ENCODE measurements around the gene MAML3.

The MAML3 gene

DNA sequence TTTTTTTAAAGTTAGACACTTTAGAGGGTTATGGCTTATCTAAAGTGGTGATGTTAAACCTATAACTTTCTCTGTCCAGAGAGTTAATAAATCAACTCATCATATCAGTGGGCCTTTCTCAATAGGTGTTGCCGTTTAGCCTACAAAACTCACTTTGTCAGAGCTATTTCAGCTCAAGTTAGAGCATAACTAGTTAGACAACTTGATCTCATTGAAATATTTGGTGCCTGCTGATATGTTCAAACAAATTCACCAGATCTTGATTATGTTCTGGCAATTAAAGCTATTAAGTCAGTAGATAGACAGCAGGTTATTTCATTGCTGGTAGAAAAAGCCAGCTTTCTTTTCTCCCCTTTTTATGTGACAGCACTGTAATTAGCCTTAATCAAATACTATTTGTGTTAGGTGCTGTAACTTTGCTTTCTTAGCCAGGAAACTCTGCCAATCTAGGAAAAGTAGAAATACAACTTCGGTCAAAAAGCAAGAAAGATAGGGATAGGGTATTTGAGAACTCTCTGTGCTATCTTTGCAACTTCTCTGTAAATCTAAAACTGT, 191.8 kb downstream of the MAML3 start:
- no peak for TF ChIP-seq SIN3A (IDR thresholded peaks at IDR 0.05; ENCODE audit: borderline replicate concordance, insufficient read depth, low read length)
- no peak for TF ChIP-seq POLR2AphosphoS5 (IDR thresholded peaks at IDR 0.05; ENCODE audit: low read depth, low read length)
- no peak for TF ChIP-seq FOXP2 (optimal IDR thresholded peaks at IDR 0.05; ENCODE audit: borderline replicate concordance, extremely low read depth, extremely low read length, insufficient read depth)
- TF ChIP-seq, protein P1, sequence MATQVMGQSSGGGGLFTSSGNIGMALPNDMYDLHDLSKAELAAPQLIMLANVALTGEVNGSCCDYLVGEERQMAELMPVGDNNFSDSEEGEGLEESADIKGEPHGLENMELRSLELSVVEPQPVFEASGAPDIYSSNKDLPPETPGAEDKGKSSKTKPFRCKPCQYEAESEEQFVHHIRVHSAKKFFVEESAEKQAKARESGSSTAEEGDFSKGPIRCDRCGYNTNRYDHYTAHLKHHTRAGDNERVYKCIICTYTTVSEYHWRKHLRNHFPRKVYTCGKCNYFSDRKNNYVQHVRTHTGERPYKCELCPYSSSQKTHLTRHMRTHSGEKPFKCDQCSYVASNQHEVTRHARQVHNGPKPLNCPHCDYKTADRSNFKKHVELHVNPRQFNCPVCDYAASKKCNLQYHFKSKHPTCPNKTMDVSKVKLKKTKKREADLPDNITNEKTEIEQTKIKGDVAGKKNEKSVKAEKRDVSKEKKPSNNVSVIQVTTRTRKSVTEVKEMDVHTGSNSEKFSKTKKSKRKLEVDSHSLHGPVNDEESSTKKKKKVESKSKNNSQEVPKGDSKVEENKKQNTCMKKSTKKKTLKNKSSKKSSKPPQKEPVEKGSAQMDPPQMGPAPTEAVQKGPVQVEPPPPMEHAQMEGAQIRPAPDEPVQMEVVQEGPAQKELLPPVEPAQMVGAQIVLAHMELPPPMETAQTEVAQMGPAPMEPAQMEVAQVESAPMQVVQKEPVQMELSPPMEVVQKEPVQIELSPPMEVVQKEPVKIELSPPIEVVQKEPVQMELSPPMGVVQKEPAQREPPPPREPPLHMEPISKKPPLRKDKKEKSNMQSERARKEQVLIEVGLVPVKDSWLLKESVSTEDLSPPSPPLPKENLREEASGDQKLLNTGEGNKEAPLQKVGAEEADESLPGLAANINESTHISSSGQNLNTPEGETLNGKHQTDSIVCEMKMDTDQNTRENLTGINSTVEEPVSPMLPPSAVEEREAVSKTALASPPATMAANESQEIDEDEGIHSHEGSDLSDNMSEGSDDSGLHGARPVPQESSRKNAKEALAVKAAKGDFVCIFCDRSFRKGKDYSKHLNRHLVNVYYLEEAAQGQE (IDR thresholded peaks at IDR 0.05; ENCODE audit: insufficient read depth in 1 of 2, low read depth in 2 of 2, low read length in 2 of 2): no peak
- no peak for TF ChIP-seq TAF1 (IDR thresholded peaks at IDR 0.05; ENCODE audit: borderline replicate concordance, insufficient read depth, low read length)

DNA sequence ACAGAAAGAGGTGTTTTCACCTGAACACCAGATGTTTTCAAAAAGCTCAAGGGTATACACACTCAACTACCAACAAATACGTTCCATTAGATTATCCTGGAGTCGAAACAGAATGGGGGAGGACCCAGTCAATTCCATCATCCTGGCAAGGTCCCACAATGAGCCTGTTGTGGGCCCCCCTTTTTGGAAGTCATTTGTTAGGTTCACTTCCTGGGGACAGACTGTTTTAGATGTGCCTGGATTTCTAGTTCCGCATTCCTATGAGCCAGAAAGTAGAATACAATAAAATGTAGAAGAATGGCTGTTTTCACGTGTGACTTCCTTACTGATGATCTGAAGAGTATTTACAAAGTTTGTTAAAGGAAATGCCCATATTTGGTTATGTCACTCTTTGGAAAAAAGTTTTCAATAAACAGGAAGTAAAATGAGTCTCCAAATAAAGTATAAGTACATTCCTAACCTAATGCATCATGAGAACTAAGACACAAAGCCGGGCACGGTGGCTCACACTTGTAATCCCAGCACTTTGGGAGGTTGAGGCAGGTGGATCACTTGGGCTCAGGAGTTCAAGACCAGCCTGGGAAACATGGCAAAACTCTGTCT, 192.5 kb downstream of the MAML3 start:
- no peak for TF ChIP-seq TAF1 (IDR thresholded peaks at IDR 0.05; ENCODE audit: borderline replicate concordance, insufficient read depth, low read length)
- TF ChIP-seq FOXP2 (optimal IDR thresholded peaks at IDR 0.05; ENCODE audit: borderline replicate concordance, extremely low read depth, extremely low read length, insufficient read depth): no peak
- TF ChIP-seq, protein P1 (IDR thresholded peaks at IDR 0.05; ENCODE audit: insufficient read depth in 1 of 2, low read depth in 2 of 2, low read length in 2 of 2): no peak
- no peak for TF ChIP-seq POLR2AphosphoS5 (IDR thresholded peaks at IDR 0.05; ENCODE audit: low read depth, low read length)
- no peak for TF ChIP-seq SIN3A (IDR thresholded peaks at IDR 0.05; ENCODE audit: borderline replicate concordance, insufficient read depth, low read length)

GRCh38 chr4:139959396-139959795, 194.6 kb downstream of the MAML3 start:
- TF ChIP-seq, protein P1 (IDR thresholded peaks at IDR 0.05; ENCODE audit: insufficient read depth in 1 of 2, low read depth in 2 of 2, low read length in 2 of 2): no peak
- TF ChIP-seq SIN3A (IDR thresholded peaks at IDR 0.05; ENCODE audit: borderline replicate concordance, insufficient read depth, low read length) (no peak), TAF1 (IDR thresholded peaks at IDR 0.05; ENCODE audit: borderline replicate concordance, insufficient read depth, low read length) (no peak), FOXP2 (optimal IDR thresholded peaks at IDR 0.05; ENCODE audit: borderline replicate concordance, extremely low read depth, extremely low read length, insufficient read depth) (no peak), POLR2AphosphoS5 (IDR thresholded peaks at IDR 0.05; ENCODE audit: low read depth, low read length) (no peak)

DNA sequence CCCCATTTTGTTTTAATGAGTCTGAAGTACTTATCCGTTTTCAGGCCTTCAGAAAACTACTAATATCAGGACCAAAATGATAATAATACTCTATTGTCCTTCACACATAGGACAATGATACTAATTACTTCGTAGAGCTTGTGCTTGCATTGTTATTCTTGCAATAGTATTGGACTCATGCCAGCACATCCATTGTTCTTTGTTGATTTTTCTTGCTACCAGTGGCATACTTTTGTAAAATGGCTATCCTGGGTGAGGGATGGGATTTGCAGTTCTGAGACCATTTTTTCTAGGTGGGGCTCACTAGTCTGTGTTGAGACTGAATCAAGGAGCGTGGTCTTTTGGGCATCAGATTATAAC, 195.3 kb downstream of the MAML3 start:
- TF ChIP-seq, protein P1 (IDR thresholded peaks at IDR 0.05; ENCODE audit: insufficient read depth in 1 of 2, low read depth in 2 of 2, low read length in 2 of 2): no peak
- TF ChIP-seq POLR2AphosphoS5 (IDR thresholded peaks at IDR 0.05; ENCODE audit: low read depth, low read length): no peak
- TF ChIP-seq TAF1 (IDR thresholded peaks at IDR 0.05; ENCODE audit: borderline replicate concordance, insufficient read depth, low read length): no peak
- no peak for TF ChIP-seq FOXP2 (optimal IDR thresholded peaks at IDR 0.05; ENCODE audit: borderline replicate concordance, extremely low read depth, extremely low read length, insufficient read depth)
- TF ChIP-seq SIN3A (IDR thresholded peaks at IDR 0.05; ENCODE audit: borderline replicate concordance, insufficient read depth, low read length): no peak
